ENCODE results near the gene TRIM5.

TRIM5 gene

DNA sequence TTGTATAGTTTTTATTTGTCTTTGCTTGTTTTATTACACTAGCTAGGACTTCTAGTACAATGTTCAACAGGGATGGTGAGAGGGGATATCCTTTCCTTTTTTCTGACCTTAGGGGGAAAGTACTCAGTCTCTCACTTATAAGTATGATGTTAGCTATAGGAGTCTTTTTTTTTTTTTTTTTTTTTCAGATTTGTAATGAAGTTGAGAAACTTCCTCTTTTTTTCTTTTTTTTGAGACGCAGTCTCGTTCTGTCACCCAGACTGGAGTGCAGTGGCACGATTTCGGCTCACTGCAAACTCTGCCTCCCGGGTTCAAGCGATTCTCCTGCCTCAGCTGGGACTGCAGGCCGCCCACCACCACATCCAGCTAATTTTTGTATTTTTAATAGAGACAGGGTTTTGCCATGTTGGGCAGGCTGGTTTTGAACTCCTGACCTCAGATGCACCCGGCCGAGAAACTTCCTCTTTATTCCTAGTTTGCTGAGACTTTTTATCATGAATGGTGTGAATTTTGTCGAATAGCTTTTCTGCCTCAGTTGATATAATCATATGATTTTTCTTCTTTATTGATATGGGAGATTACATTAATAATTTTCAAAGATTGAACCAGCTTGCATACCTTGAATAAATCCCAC, 15.7 kb upstream of the TRIM5 start:
- H3K9me3 ChIP-seq = no peaks in the 10 kb centered on the region
- TF ChIP-seq, protein P1, sequence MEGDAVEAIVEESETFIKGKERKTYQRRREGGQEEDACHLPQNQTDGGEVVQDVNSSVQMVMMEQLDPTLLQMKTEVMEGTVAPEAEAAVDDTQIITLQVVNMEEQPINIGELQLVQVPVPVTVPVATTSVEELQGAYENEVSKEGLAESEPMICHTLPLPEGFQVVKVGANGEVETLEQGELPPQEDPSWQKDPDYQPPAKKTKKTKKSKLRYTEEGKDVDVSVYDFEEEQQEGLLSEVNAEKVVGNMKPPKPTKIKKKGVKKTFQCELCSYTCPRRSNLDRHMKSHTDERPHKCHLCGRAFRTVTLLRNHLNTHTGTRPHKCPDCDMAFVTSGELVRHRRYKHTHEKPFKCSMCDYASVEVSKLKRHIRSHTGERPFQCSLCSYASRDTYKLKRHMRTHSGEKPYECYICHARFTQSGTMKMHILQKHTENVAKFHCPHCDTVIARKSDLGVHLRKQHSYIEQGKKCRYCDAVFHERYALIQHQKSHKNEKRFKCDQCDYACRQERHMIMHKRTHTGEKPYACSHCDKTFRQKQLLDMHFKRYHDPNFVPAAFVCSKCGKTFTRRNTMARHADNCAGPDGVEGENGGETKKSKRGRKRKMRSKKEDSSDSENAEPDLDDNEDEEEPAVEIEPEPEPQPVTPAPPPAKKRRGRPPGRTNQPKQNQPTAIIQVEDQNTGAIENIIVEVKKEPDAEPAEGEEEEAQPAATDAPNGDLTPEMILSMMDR (IDR thresholded peaks at IDR 0.05) = no peak
- H3K27ac ChIP-seq = peak overlapping the region; percentile 65
- peaks cover 15 to 18% of the 10 kb centered on the region in 2 experiments for H3K4me1 ChIP-seq (ENCODE audit: control insufficient read depth in 1 of 2, insufficient read depth in 1 of 2, low read depth in 1 of 2, low read length in 1 of 2)
- H3K27me3 ChIP-seq = no peaks in the 10 kb centered on the region
- H3K36me3 ChIP-seq = peaks cover 36% of the 10 kb centered on the region
- H3K4me3 ChIP-seq (ENCODE audit: low read depth in 1 of 2, low read length in 1 of 2) = peak overlapping the region; percentile 55 to 57

DNA sequence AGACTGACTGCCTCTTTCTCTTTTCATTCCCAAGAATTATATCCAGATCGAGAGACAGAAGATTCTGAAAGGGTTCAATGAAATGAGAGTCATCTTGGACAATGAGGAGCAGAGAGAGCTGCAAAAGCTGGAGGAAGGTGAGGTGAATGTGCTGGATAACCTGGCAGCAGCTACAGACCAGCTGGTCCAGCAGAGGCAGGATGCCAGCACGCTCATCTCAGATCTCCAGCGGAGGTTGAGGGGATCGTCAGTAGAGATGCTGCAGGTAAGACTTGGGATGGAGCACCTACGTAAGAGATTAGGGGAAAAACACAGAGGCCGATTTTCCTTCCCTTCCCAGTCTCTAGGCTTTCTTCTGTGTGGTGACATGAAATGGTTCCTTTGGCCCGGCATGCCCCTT, 13.4 kb upstream of the TRIM5 start:
- Histone ChIP-seq H3K27ac (no peak overlapping the region), H3K4me1 (ENCODE audit: control insufficient read depth in 1 of 2, insufficient read depth in 1 of 2, low read depth in 1 of 2, low read length in 1 of 2) (peaks cover 15 to 18% of the 10 kb centered on the region in 2 experiments), H3K9me3 (no peaks in the 10 kb centered on the region), H3K4me3 (ENCODE audit: low read depth in 1 of 2, low read length in 1 of 2) (no peak overlapping the region), H3K36me3 (peaks cover 36% of the 10 kb centered on the region), H3K27me3 (no peaks in the 10 kb centered on the region)
- TF ChIP-seq, protein P1 (IDR thresholded peaks at IDR 0.05) = no peak

DNA sequence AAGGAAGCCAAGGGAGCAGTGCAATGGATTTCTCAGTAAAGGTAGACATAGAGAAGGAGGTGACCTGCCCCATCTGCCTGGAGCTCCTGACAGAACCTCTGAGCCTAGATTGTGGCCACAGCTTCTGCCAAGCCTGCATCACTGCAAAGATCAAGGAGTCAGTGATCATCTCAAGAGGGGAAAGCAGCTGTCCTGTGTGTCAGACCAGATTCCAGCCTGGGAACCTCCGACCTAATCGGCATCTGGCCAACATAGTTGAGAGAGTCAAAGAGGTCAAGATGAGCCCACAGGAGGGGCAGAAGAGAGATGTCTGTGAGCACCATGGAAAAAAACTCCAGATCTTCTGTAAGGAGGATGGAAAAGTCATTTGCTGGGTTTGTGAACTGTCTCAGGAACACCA, 11.3 kb upstream of the TRIM5 start:
- peaks cover 29% of the 10 kb centered on the region for H3K36me3 ChIP-seq
- no peak overlapping the region for H3K27ac ChIP-seq
- TF ChIP-seq, protein P1 (IDR thresholded peaks at IDR 0.05) = no peak

DNA sequence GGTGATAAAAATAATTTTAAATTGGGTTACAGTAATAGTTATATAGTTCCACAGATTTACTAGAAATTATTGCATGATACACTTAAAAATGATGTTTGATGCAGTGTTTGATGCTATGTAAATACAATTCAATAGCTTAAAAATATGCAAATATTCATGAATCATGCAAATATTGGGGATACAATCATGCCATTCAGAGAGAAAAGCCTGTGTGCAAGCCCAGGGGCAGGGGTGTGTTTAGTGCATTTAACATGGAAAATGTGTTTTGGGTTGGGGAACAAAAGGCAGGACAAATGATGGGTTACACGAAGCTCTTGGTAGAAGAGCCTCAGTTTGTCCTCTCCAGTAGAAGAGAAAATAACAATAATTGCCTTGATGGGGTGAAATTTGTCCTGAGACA, 10.7 kb upstream of the TRIM5 start:
- peaks cover 24 to 29% of the 10 kb centered on the region in 2 experiments for H3K4me1 ChIP-seq (ENCODE audit: control insufficient read depth in 1 of 2, insufficient read depth in 1 of 2, low read depth in 1 of 2, low read length in 1 of 2)
- H3K9me3 ChIP-seq = no peaks in the 10 kb centered on the region
- TF ChIP-seq, protein P1 (IDR thresholded peaks at IDR 0.05) = no peak
- peaks cover 29% of the 10 kb centered on the region for H3K36me3 ChIP-seq
- no peak overlapping the region for H3K4me3 ChIP-seq (ENCODE audit: low read depth in 1 of 2, low read length in 1 of 2)
- no peaks in the 10 kb centered on the region for H3K27me3 ChIP-seq
- H3K27ac ChIP-seq = no peak overlapping the region

More for the DNA sequence above, 11.3 kb upstream of the TRIM5 start:
- Histone ChIP-seq H3K4me1 (ENCODE audit: control insufficient read depth in 1 of 2, insufficient read depth in 1 of 2, low read depth in 1 of 2, low read length in 1 of 2) (peaks cover 24 to 29% of the 10 kb centered on the region in 2 experiments), H3K27me3 (no peaks in the 10 kb centered on the region), H3K4me3 (ENCODE audit: low read depth in 1 of 2, low read length in 1 of 2) (no peak overlapping the region), H3K9me3 (no peaks in the 10 kb centered on the region)

DNA sequence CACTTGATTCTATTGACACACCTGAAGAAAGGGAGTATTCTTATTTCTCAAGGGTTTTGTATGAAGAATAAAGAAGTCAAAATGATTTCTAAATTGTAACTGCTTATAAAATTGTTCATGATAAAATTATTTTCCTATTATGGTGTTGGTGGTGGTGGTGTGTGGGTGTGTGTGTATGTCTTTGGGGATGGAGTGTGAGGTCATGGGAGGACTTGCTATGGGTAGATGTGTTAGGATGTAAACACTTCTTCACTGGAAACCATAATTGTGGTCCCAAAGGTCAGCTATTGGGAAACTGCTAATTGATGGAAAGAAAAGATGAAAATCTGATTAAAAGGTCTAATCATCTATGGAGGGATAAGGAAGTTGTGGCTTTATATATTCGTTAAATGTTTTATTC, 9.8 kb upstream of the TRIM5 start:
- H3K27me3 ChIP-seq = no peaks in the 10 kb centered on the region
- no peaks in the 10 kb centered on the region for H3K9me3 ChIP-seq
- peaks cover 29 to 32% of the 10 kb centered on the region in 2 experiments for H3K4me1 ChIP-seq (ENCODE audit: control insufficient read depth in 1 of 2, insufficient read depth in 1 of 2, low read depth in 1 of 2, low read length in 1 of 2)
- H3K27ac ChIP-seq = no peak overlapping the region
- no peak overlapping the region for H3K4me3 ChIP-seq (ENCODE audit: low read depth in 1 of 2, low read length in 1 of 2)
- TF ChIP-seq, protein P1 (IDR thresholded peaks at IDR 0.05) = no peak
- peaks cover 29% of the 10 kb centered on the region for H3K36me3 ChIP-seq
